ENCODE results near the gene KIF3C.

KIF3C gene

DNA sequence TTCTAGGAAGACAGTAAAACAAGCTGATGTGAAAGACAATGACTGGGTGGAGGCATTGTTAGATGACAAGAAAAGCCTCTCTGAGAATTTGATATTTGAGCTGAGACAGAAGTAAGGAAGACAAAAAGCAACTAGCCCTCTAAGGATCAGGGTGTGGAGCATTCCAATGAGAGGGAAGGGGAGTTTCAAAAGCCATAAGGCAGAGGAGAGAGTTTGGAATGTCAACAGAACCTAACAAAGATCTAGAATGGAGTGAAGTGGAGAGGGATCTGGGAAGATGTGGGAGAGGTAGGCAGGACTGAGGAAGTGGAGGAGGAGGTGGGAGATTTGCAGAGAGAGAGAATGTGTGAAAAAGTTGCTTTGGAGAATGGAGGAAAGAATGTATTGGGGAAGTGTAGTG, 86.7 kb downstream of the KIF3C start:
- Histone ChIP-seq H3K27me3 (ENCODE audit: control insufficient read depth, insufficient read depth, low read length) (no peaks in the 10 kb centered on the region), H3K27ac (no peak overlapping the region), H3K4me3 (ENCODE audit: low read depth, low read length) (no peak overlapping the region), H3K36me3 (ENCODE audit: control insufficient read depth, insufficient read depth, low read length) (no peaks in the 10 kb centered on the region), H3K4me1 (no peaks in the 10 kb centered on the region), H3K9ac (no peak overlapping the region), H3K9me3 (ENCODE audit: control insufficient read depth, low read length) (no peaks in the 10 kb centered on the region), H3K4me2 (ENCODE audit: low read length) (no peak overlapping the region), H3K79me2 (no peaks in the 10 kb centered on the region), H2AFZ (peak overlapping the region; percentile 39)
- TF ChIP-seq, protein P1, sequence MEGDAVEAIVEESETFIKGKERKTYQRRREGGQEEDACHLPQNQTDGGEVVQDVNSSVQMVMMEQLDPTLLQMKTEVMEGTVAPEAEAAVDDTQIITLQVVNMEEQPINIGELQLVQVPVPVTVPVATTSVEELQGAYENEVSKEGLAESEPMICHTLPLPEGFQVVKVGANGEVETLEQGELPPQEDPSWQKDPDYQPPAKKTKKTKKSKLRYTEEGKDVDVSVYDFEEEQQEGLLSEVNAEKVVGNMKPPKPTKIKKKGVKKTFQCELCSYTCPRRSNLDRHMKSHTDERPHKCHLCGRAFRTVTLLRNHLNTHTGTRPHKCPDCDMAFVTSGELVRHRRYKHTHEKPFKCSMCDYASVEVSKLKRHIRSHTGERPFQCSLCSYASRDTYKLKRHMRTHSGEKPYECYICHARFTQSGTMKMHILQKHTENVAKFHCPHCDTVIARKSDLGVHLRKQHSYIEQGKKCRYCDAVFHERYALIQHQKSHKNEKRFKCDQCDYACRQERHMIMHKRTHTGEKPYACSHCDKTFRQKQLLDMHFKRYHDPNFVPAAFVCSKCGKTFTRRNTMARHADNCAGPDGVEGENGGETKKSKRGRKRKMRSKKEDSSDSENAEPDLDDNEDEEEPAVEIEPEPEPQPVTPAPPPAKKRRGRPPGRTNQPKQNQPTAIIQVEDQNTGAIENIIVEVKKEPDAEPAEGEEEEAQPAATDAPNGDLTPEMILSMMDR (IDR thresholded peaks at IDR 0.05), result no peak

DNA sequence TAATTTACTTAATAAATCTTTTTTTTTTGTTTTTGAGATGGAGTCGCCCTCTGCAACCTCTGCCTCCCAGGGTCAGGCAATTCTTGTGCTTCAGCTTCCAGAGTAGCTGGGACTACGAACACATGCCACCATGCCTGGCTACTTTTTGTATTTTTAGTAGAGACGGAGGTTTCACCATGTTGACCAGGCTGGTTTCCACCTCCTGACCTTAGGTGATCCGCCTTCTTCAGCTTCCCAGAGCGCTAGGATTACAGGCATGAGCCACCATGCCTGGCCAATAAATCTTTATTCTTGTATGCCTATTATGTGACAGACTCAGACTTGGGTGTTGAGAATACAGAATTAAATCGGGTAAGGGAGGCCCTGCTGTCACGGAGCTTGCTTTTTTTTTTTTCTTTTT, 87.3 kb downstream of the KIF3C start:
- Histone ChIP-seq H3K9ac (no peak overlapping the region), H3K27ac (no peak overlapping the region), H3K36me3 (ENCODE audit: control insufficient read depth, insufficient read depth, low read length) (no peaks in the 10 kb centered on the region), H3K27me3 (ENCODE audit: control insufficient read depth, insufficient read depth, low read length) (no peaks in the 10 kb centered on the region), H3K9me3 (ENCODE audit: control insufficient read depth, low read length) (no peaks in the 10 kb centered on the region), H3K4me1 (no peaks in the 10 kb centered on the region), H2AFZ (no peak overlapping the region), H3K4me3 (ENCODE audit: low read depth, low read length) (no peak overlapping the region), H3K4me2 (ENCODE audit: low read length) (no peak overlapping the region), H3K79me2 (no peaks in the 10 kb centered on the region)
- TF ChIP-seq, protein P1 (IDR thresholded peaks at IDR 0.05), result no peak

DNA sequence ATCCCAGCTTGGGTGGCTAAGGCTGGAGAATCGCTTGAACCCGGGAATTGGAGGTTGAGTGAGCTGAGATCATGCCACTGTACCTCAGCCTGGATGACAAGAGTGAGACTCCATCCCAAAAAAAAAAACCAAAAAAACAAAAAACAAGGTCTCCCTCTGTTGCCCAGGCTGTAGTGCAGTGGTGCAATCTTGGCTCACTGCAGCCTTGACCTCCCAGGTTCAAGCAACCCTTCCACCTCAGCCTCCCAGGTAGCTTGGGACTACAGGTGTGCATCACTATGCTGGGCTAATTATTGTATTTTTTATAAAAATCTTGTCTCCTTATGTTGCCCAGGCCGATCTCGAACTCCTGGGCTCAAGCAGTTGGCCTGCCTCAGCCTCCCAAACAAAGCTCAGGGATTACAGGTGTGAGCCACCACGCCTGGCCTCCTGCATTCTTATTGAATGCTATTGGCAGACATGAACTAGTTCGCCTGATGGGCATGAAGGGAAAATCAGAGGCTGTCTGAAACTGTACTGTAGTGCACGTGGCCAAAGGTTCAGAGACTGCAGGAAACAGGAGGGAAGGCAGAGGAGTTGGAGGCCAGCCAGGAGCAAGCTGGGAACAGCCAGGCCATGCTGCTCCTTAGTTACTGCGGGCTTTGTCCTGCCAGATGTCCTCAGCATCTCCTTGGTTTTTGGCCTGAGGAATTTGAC, 88.0 kb downstream of the KIF3C start:
- no peak overlapping the region for H3K4me3 ChIP-seq (ENCODE audit: low read depth, low read length)
- no peaks in the 10 kb centered on the region for H3K27me3 ChIP-seq (ENCODE audit: control insufficient read depth, insufficient read depth, low read length)
- TF ChIP-seq, protein P1 (IDR thresholded peaks at IDR 0.05), result no peak
- no peaks in the 10 kb centered on the region for H3K79me2 ChIP-seq
- no peaks in the 10 kb centered on the region for H3K36me3 ChIP-seq (ENCODE audit: control insufficient read depth, insufficient read depth, low read length)
- no peak overlapping the region for H3K9ac ChIP-seq
- H2AFZ ChIP-seq, result no peak overlapping the region
- no peaks in the 10 kb centered on the region for H3K9me3 ChIP-seq (ENCODE audit: control insufficient read depth, low read length)
- no peaks in the 10 kb centered on the region for H3K4me1 ChIP-seq
- no peak overlapping the region for H3K4me2 ChIP-seq (ENCODE audit: low read length)
- no peak overlapping the region for H3K27ac ChIP-seq

DNA sequence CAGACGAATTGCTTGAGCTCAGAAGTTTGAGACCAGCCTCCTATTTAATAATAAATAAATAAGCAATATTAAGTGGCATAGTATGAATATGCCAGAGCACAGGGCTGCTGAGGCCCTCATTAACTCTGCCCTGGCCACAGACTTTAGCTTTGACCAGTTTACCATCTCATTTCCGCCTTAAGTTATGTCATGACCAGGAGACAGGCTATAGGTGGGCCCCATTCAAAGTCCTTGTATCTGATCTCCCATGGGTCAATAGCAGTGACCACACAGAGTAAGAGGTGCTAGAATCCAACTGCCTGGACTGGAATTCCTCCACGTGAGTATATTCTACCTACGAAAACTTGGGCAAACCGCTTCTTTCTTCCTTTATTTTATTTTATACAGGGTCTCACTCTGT, 90.6 kb downstream of the KIF3C start:
- Histone ChIP-seq H3K4me1 (no peaks in the 10 kb centered on the region), H3K79me2 (no peaks in the 10 kb centered on the region), H3K4me2 (ENCODE audit: low read length) (no peak overlapping the region), H3K9me3 (ENCODE audit: control insufficient read depth, low read length) (no peaks in the 10 kb centered on the region), H3K4me3 (ENCODE audit: low read depth, low read length) (no peak overlapping the region), H2AFZ (no peak overlapping the region), H3K36me3 (ENCODE audit: control insufficient read depth, insufficient read depth, low read length) (no peaks in the 10 kb centered on the region), H3K9ac (no peak overlapping the region), H3K27ac (no peak overlapping the region), H3K27me3 (ENCODE audit: control insufficient read depth, insufficient read depth, low read length) (no peaks in the 10 kb centered on the region)
- TF ChIP-seq, protein P1 (IDR thresholded peaks at IDR 0.05), result no peak

DNA sequence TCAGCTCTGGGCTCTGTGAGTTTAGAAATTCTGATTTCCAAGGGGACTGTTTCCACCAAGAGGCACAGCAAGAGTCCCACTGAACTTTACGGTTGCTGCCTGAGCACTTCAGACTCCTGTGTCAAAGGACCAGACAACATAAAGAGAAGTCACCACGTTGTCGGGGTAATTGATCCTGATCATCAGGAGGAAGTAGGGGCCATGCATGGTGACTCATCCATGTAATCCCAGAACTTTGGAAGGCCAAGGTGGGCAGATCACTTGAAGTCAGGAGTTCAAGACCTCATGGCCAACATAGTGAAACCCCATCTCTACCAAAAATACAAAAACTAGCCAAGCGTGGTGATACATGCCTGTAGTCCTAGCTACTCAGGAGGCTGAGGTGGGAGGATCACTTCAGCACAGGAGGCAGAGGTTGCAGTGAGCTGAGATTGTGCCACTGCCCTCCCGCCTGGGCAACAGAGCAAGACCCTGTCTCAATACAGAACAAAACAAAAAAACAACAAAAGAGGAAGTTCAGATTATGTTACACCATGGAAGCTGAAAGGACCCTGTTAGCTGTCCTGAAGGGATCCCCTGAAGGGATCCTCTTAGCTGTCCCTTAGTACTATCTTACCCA, 94.6 kb downstream of the KIF3C start:
- H3K4me3 ChIP-seq (ENCODE audit: low read depth, low read length), result no peak overlapping the region
- no peak overlapping the region for H3K4me2 ChIP-seq (ENCODE audit: low read length)
- H3K27ac ChIP-seq, result no peak overlapping the region
- no peaks in the 10 kb centered on the region for H3K9me3 ChIP-seq (ENCODE audit: control insufficient read depth, low read length)
- H2AFZ ChIP-seq, result no peak overlapping the region
- no peak overlapping the region for H3K9ac ChIP-seq
- H3K4me1 ChIP-seq, result no peaks in the 10 kb centered on the region
- no peaks in the 10 kb centered on the region for H3K36me3 ChIP-seq (ENCODE audit: control insufficient read depth, insufficient read depth, low read length)
- H3K79me2 ChIP-seq, result no peaks in the 10 kb centered on the region
- H3K27me3 ChIP-seq (ENCODE audit: control insufficient read depth, insufficient read depth, low read length), result no peaks in the 10 kb centered on the region
- TF ChIP-seq, protein P1 (IDR thresholded peaks at IDR 0.05), result no peak
